ENCODE measurements around the gene TBC1D10B. TPM values are rescaled to one million over a fixed set of nuclear protein-coding genes. Genes with fewer than 3 reads are reported as not detected.

TBC1D10B gene
- total RNA-seq, 1 donor from 2014 or later: 51.9 TPM

- no peak overlapping the region for H3K4me3 ChIP-seq (ENCODE audit: low read depth, low read length)
- DNase-seq (ENCODE audit: low read depth): no peak
- H3K27me3 ChIP-seq (ENCODE audit: control insufficient read depth, insufficient read depth, low read length): no peaks in the 10 kb centered on the region
- no peak for TF ChIP-seq CTCF (IDR thresholded peaks at IDR 0.05; ENCODE audit: insufficient read depth, low read length, poor library complexity, severe bottlenecking)
- H3K36me3 ChIP-seq (ENCODE audit: control insufficient read depth, insufficient read depth, low read length): peaks cover 4% of the 10 kb centered on the region
Observed at GRCh38 chr16:30351586-30352419, 18.5 kb downstream of the TBC1D10B start.

- H3K27me3 ChIP-seq (ENCODE audit: control insufficient read depth, insufficient read depth, low read length): no peaks in the 10 kb centered on the region
- H3K36me3 ChIP-seq (ENCODE audit: control insufficient read depth, insufficient read depth, low read length): peaks cover 4% of the 10 kb centered on the region
- no peak for TF ChIP-seq CTCF (IDR thresholded peaks at IDR 0.05; ENCODE audit: insufficient read depth, low read length, poor library complexity, severe bottlenecking)
- H3K4me3 ChIP-seq (ENCODE audit: low read depth, low read length): no peak overlapping the region
- DNase-seq (ENCODE audit: low read depth): no peak
Observed at GRCh38 chr16:30351001-30351441, 19.3 kb downstream of the TBC1D10B start.

GRCh38 chr16:30350134-30350871, 20.0 kb downstream of the TBC1D10B start:
- no peak for TF ChIP-seq CTCF (IDR thresholded peaks at IDR 0.05; ENCODE audit: insufficient read depth, low read length, poor library complexity, severe bottlenecking)
- Histone ChIP-seq H3K27me3 (ENCODE audit: control insufficient read depth, insufficient read depth, low read length) (no peaks in the 10 kb centered on the region), H3K4me3 (ENCODE audit: low read depth, low read length) (no peak overlapping the region), H3K36me3 (ENCODE audit: control insufficient read depth, insufficient read depth, low read length) (peaks cover 4% of the 10 kb centered on the region)
- DNase-seq (ENCODE audit: low read depth): no peak

- DNase-seq (ENCODE audit: low read depth): no peak
- TF ChIP-seq CTCF (IDR thresholded peaks at IDR 0.05; ENCODE audit: insufficient read depth, low read length, poor library complexity, severe bottlenecking): no peak
- H3K27me3 ChIP-seq (ENCODE audit: control insufficient read depth, insufficient read depth, low read length): no peaks in the 10 kb centered on the region
- H3K36me3 ChIP-seq (ENCODE audit: control insufficient read depth, insufficient read depth, low read length): peaks cover 4% of the 10 kb centered on the region
- H3K4me3 ChIP-seq (ENCODE audit: low read depth, low read length): no peak overlapping the region
Observed at GRCh38 chr16:30349675-30350074, 20.6 kb downstream of the TBC1D10B start.

GRCh38 chr16:30348929-30349328, 21.4 kb downstream of the TBC1D10B start:
- Histone ChIP-seq H3K4me3 (ENCODE audit: low read depth, low read length) (no peak overlapping the region), H3K36me3 (ENCODE audit: control insufficient read depth, insufficient read depth, low read length) (peaks cover 4% of the 10 kb centered on the region), H3K27me3 (ENCODE audit: control insufficient read depth, insufficient read depth, low read length) (no peaks in the 10 kb centered on the region)
- TF ChIP-seq CTCF (IDR thresholded peaks at IDR 0.05; ENCODE audit: insufficient read depth, low read length, poor library complexity, severe bottlenecking): no peak
- no peak for DNase-seq (ENCODE audit: low read depth)
